Adipocyte (in vitro differentiated cells): Measurements from ENCODE around the gene LYPD6.

ENCODE experiments used
- DNase-seq: peaks from one replicate; pipeline ENCODE4 v3.0.0-alpha.2; 2015; ENCODE audit warnings: low read depth
- H3K27me3 ChIP-seq: replicated peaks from 2 replicates; pipeline ENCODE4 v1.7.0; 2013; ENCODE audit warnings: mild to moderate bottlenecking, low read length, moderate library complexity; ENCODE audit not compliant: control insufficient read depth, insufficient read depth
- H3K36me3 ChIP-seq: 2 replicates; pipeline ENCODE4 v1.7.0; 2013; ENCODE audit warnings: low read length, mild to moderate bottlenecking, moderate library complexity; ENCODE audit not compliant: control insufficient read depth, insufficient read depth, severe bottlenecking
- H3K4me1 ChIP-seq: 2 replicates; pipeline ENCODE4 v1.7.0; 2013; ENCODE audit warnings: mild to moderate bottlenecking, low read length, moderate library complexity; ENCODE audit not compliant: control insufficient read depth, insufficient read depth
- H3K4me3 ChIP-seq: 2 replicates; pipeline ENCODE4 v1.7.0; 2013; ENCODE audit warnings: mild to moderate bottlenecking, low read length, moderate library complexity
- H3K9ac ChIP-seq: 2 replicates; pipeline ENCODE4 v1.7.0; 2013; ENCODE audit warnings: mild to moderate bottlenecking, low read length, moderate library complexity
- H3K9me3 ChIP-seq: 2 replicates; pipeline ENCODE4 v1.7.0; 2013; ENCODE audit warnings: mild to moderate bottlenecking, low read length, moderate library complexity; ENCODE audit not compliant: control insufficient read depth

The LYPD6 gene

DNA sequence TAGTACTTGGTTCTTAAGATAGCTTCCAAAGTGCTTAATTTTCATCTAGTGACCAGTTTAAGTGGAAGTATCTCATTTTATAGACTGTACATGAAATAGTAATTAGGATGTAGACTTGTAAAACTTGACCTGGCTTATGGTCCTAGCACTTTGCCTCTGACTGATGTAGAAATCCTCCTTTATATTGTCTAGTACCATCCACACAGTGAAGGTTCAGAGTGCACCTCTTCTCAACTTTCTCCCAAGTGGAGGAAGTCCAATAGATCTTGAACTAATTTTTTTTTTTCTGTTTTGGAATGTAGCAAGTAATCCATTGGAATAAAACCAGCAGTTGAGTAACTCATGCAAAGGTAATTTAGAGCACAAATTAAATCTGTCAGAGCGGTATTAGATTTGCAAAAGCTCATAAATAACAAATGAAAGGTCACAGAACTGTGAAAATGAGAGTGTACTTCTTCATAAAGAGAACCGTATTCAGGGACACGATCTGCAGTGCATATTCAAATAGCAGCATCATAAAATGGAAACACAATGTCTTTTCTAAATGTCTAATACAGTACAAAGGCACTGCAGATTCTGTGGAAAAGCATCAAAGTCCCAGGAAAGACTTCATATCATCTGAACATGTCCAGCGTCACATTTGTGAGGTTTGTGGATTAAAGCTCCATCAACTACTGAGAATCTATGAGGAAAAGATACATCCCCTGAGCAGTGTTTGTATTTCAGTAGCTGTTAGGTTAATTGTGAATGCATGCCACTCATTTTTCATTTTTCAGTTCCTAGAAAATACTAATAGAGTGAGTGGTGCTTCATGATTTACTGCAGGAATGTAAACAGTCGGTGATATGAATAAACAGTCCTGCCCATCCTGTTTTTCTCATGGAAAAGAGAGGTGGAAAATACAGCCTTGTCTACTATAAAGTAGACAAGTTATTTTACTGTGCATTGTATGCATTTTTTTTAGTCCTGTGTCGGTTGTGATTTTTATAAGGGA is 100.7 kb downstream of the LYPD6 start:
- peak; percentile 31 for DNase-seq
- no peak overlapping the region for H3K4me3 ChIP-seq
- peaks cover 3% of the 10 kb centered on the region for H3K9me3 ChIP-seq
- no peaks in the 10 kb centered on the region for H3K36me3 ChIP-seq
- peaks cover 6% of the 10 kb centered on the region for H3K4me1 ChIP-seq
- H3K9ac ChIP-seq, result no peak overlapping the region
- no peaks in the 10 kb centered on the region for H3K27me3 ChIP-seq

DNA sequence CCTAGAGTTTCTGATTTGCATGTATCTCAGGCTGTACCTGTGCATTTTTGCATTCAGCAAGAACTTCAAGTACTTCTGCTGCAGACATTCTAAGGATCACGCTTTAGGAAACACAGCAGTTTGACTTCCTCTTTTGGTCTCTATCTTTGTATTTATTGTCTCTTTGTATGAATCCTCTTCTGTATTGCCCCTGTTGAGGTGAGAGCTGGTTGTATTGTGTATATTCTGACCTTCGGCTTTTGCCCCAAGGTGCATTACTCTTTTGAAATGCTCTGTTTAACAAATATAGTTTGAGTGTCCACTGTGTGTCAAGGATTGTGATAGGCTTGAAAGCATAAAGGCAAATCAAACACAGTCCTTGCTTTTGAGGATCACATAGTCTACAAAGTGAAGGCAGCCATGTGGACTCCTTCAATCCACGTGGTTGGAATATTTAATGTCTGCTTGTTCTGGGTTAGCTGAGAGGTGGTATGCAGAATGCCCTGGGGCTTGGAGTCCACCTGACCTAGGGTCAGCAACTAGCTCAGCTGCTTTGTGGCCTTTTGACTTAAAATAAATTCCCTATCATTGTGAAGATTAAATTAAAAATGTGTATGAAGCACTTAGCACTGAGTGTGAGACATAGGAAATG is 108.1 kb downstream of the LYPD6 start:
- no peak overlapping the region for H3K4me3 ChIP-seq
- no peak for DNase-seq
- H3K9me3 ChIP-seq, result no peaks in the 10 kb centered on the region
- H3K27me3 ChIP-seq, result peaks cover 3% of the 10 kb centered on the region
- no peaks in the 10 kb centered on the region for H3K4me1 ChIP-seq
- no peak overlapping the region for H3K9ac ChIP-seq
- H3K36me3 ChIP-seq, result no peaks in the 10 kb centered on the region

DNA sequence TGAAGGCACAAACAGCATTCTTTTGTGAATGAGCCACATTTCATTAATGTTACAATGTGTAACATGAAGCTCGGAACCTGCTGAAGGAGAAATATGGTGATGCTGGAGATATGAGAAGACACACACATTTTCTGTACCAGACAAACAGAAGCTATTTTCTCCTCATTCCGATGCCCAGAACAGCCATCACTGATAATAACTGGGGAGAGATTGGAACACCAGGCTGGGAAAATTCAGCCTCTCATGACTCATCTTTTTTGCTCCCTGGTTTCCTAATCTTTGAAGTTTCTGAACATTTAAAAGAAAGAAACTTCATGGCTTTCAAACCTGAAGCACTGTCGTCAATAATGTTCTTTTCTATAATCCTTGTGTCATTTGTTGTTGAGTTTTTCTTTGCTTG is 110.9 kb downstream of the LYPD6 start:
- no peaks in the 10 kb centered on the region for H3K9me3 ChIP-seq
- DNase-seq, result peak; percentile 38
- H3K4me3 ChIP-seq, result no peak overlapping the region
- H3K4me1 ChIP-seq, result no peaks in the 10 kb centered on the region
- H3K9ac ChIP-seq, result no peak overlapping the region
- H3K27me3 ChIP-seq, result peaks cover 3% of the 10 kb centered on the region
- no peaks in the 10 kb centered on the region for H3K36me3 ChIP-seq

DNA sequence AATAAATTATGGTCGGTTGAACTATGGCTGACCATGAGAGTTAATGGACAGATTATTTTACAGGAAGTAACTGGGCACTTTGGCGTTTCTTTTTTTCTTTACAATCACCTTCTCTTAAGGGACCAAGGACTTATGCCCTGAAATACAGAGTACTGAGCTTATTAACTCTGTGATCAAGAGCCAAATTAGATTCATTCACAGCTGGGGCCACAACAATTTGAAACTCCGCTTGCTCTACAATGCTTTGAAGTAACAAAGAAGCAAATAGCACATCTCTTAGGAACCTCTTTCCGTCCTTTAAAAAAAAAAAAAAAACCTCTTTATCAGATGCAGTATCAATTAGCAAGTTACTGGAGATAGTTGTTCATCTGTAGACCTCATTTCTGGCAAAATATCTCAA is 112.0 kb downstream of the LYPD6 start:
- Histone ChIP-seq H3K4me3 (no peak overlapping the region), H3K9ac (no peak overlapping the region), H3K27me3 (no peaks in the 10 kb centered on the region), H3K9me3 (no peaks in the 10 kb centered on the region), H3K36me3 (no peaks in the 10 kb centered on the region), H3K4me1 (no peaks in the 10 kb centered on the region)
- DNase-seq, result no peak

DNA sequence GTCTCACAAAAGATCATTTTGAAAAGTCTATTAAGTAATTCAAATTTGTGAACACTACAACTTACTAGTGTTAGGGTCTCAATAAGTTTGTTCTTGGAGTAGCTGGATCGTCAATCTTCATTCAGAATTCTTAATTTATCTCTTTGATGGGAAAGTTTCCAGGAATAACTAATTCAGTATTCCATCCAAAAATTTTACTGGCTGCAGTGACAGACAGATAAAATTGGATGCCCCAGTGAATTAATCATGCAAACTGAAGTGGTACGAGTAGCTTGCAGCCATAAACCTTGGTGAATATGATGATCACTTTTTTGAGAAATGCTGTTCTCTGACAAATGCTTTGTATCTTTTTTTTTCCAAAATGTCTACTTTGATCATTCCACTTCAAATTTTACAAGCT is 112.8 kb downstream of the LYPD6 start:
- Histone ChIP-seq H3K36me3 (no peaks in the 10 kb centered on the region), H3K9me3 (no peaks in the 10 kb centered on the region), H3K4me3 (no peak overlapping the region), H3K27me3 (no peaks in the 10 kb centered on the region), H3K9ac (no peak overlapping the region), H3K4me1 (no peaks in the 10 kb centered on the region)
- DNase-seq, result no peak

DNA sequence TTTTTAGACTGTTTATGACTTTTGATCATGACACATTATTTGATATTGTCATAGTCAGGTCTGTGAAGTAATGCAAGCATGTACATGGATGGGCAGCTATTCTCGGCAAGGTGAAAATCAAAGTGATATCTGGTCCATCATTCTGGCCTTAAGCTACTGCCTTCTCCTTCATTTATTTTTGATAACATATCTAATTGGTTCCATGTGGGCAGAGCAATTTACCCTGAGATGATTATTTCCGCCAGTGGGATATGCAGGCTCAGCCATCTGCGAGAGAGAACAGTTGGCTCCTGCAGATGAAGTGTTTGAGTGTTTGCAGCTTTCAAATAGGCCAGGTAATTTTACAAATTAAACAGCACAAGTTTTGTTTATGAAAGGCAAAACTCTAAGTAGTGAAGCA is 116.4 kb downstream of the LYPD6 start:
- DNase-seq, result no peak
- Histone ChIP-seq H3K9ac (no peak overlapping the region), H3K27me3 (no peaks in the 10 kb centered on the region), H3K4me3 (no peak overlapping the region), H3K9me3 (no peaks in the 10 kb centered on the region), H3K36me3 (no peaks in the 10 kb centered on the region), H3K4me1 (no peaks in the 10 kb centered on the region)

DNA sequence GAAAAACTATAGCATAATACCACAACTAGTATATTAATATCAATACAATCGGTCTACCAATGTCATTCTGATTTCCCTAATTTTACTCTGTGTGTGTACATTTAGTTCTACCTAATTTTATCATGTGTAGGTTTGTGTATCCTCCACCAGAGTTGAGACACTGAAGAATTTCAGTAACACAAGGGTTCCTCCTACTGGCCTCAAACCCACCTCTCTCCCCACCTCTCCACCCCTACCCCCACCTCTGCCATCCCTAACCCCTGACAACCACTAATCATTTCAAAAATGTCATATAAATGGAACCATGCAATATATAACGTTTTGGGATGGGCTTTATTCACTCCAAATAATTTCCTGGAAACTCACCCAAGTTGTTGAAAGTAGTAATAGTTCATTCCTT is 117.9 kb downstream of the LYPD6 start:
- no peaks in the 10 kb centered on the region for H3K27me3 ChIP-seq
- H3K9ac ChIP-seq, result no peak overlapping the region
- no peak for DNase-seq
- H3K36me3 ChIP-seq, result no peaks in the 10 kb centered on the region
- no peaks in the 10 kb centered on the region for H3K4me1 ChIP-seq
- no peaks in the 10 kb centered on the region for H3K9me3 ChIP-seq
- H3K4me3 ChIP-seq, result no peak overlapping the region

DNA sequence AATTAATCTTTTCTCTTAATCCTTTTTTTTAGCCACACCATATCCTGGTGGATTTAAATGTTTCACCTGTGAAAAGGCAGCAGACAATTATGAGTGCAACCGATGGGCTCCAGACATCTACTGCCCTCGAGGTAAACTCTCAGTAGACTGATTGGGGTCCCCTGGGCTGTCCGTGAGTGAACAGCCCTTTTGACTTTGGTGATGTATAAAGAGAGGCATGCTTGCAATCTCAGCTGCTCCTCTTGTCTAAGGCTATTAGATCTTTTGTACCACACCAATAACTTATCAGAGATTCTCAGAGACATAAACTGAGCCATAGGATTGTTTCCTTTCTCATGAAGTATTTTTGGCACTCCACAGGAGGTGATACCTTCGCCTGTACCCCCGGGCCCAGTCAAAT is 118.6 kb downstream of the LYPD6 start:
- Histone ChIP-seq H3K4me3 (no peak overlapping the region), H3K9me3 (no peaks in the 10 kb centered on the region), H3K9ac (no peak overlapping the region), H3K4me1 (no peaks in the 10 kb centered on the region), H3K36me3 (no peaks in the 10 kb centered on the region), H3K27me3 (no peaks in the 10 kb centered on the region)
- no peak for DNase-seq

DNA sequence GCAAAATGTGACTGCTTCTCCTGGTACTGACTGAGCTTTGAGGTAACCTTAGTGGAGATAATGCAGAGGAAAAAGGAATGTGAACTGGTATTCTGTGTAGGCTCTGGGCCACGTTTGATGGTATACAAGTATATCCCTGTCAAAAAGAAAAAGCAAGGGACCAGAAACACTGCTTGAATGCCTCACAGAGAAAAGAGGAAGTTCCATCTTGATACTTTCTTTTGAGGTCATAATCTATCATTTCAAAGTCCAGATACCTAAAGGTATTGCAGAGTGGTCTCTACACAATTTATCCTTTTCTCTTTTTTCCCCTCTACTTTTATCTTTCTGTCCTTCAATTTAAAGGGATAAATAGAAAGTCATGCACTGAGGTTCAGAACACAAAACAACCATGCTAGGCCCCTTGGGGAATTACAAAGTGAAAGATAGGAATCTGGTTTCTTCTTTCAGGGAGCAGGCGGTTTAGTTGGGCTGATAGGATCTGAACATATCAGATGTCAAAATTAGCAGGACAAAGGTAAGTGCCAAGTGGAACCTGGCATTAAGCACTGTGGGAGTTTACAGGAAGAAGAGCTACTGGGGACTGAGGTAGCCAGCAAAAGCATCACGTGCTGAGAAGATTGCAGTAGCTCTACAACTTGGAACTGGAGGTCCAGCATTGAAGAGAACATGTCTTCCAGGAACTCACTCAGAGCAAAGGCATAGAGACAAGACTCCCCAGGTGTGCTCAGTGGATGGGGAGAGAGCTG is 121.2 kb downstream of the LYPD6 start:
- no peak for DNase-seq
- Histone ChIP-seq H3K9me3 (no peaks in the 10 kb centered on the region), H3K9ac (no peak overlapping the region), H3K4me1 (no peaks in the 10 kb centered on the region), H3K36me3 (no peaks in the 10 kb centered on the region), H3K27me3 (no peaks in the 10 kb centered on the region), H3K4me3 (no peak overlapping the region)

DNA sequence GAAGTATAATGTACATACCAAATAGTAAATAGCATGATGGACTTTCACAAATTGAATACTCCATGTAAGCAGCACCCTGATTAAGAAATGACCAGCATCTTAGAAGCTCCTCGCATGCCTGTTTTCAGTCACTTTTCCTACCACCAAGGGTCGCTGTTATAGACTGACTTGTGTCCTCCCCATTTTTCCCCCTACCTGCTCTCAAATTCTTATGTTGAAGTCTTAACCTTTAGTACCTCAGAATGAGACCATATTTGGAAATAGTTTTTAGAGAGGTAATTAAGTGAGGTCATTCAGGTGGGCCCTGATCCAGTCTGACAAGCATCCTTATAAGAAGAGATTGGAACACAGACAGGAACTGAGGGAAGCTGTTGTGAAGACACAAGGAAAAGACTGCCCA is 125.9 kb downstream of the LYPD6 start:
- H3K9ac ChIP-seq, result no peak overlapping the region
- no peak overlapping the region for H3K4me3 ChIP-seq
- H3K4me1 ChIP-seq, result no peaks in the 10 kb centered on the region
- peaks cover 20% of the 10 kb centered on the region for H3K9me3 ChIP-seq
- H3K27me3 ChIP-seq, result no peaks in the 10 kb centered on the region
- DNase-seq, result no peak
- no peaks in the 10 kb centered on the region for H3K36me3 ChIP-seq

DNA sequence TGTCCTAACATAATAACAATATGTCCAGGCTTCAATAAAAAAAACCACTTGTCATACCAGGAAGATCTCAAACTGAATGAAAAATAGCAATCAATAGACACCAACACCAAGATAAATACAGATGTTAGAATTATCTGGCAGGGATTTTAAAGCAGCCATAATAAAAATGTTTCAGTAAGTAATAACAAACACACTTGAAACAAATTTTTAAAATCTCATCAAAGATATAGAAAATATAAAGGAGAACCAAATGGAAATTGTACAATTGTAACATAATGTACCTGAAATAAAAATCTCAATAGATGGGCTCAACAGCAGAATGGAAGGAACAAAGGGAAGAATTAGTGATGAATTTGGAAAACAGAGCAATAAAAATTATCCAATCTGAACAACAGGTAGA is 128.1 kb downstream of the LYPD6 start:
- Histone ChIP-seq H3K4me1 (no peaks in the 10 kb centered on the region), H3K4me3 (no peak overlapping the region), H3K27me3 (no peaks in the 10 kb centered on the region), H3K9me3 (peaks cover 27% of the 10 kb centered on the region), H3K9ac (no peak overlapping the region), H3K36me3 (no peaks in the 10 kb centered on the region)
- DNase-seq, result no peak
